Measurements from ENCODE around the gene CCBE1.
"Not testable (repeated sequence)": the region's sequence is repeated elsewhere in the genome, so short reads cannot be mapped to it uniquely, and the experiment has no call there.

CCBE1 gene

GRCh38 chr18:59539108-59539507 is 158.1 kb downstream of the CCBE1 start:
- DNase-seq (ENCODE audit: low read depth): no peak

- DNase-seq (ENCODE audit: low read depth): no peak
Measured at GRCh38 chr18:59537579-59537978, 159.6 kb downstream of the CCBE1 start.

- no peak for DNase-seq (ENCODE audit: low read depth)
Measured at GRCh38 chr18:59536166-59536565, 161.1 kb downstream of the CCBE1 start.

GRCh38 chr18:59535055-59535454 is 162.2 kb downstream of the CCBE1 start:
- no peak for DNase-seq (ENCODE audit: low read depth)

GRCh38 chr18:59528866-59529265 is 168.4 kb downstream of the CCBE1 start:
- DNase-seq (ENCODE audit: low read depth): no peak

- no peak for DNase-seq (ENCODE audit: low read depth)
Measured at GRCh38 chr18:59520562-59521355, 176.5 kb downstream of the CCBE1 start.

- no peak for DNase-seq (ENCODE audit: low read depth)
Measured at GRCh38 chr18:59518705-59519104, 178.5 kb downstream of the CCBE1 start.

GRCh38 chr18:59517446-59518165 is 179.6 kb downstream of the CCBE1 start:
- DNase-seq (ENCODE audit: low read depth): no peak

GRCh38 chr18:59516356-59517155 is 180.7 kb downstream of the CCBE1 start:
- DNase-seq (ENCODE audit: low read depth): no peak

GRCh38 chr18:59515956-59516355 is 181.3 kb downstream of the CCBE1 start:
- not testable (repeated sequence) for DNase-seq (ENCODE audit: low read depth)

- DNase-seq (ENCODE audit: low read depth): no peak
Measured at GRCh38 chr18:59515147-59515546, 182.1 kb downstream of the CCBE1 start.

- DNase-seq (ENCODE audit: low read depth): no peak
Measured at GRCh38 chr18:59514203-59514602, 183.0 kb downstream of the CCBE1 start.

- DNase-seq (ENCODE audit: low read depth): no peak
Measured at GRCh38 chr18:59512025-59512755, 185.0 kb downstream of the CCBE1 start.

- no peak for DNase-seq (ENCODE audit: low read depth)
Measured at GRCh38 chr18:59509481-59510442, 187.5 kb downstream of the CCBE1 start.

GRCh38 chr18:59505356-59505755 is 191.9 kb downstream of the CCBE1 start:
- no peak for DNase-seq (ENCODE audit: low read depth)

- DNase-seq (ENCODE audit: low read depth): no peak
Measured at GRCh38 chr18:59502274-59503175, 194.7 kb downstream of the CCBE1 start.

- no peak for DNase-seq (ENCODE audit: low read depth)
Measured at GRCh38 chr18:59501920-59502273, 195.3 kb downstream of the CCBE1 start.

GRCh38 chr18:59500765-59501164 is 196.5 kb downstream of the CCBE1 start:
- no peak for DNase-seq (ENCODE audit: low read depth)

GRCh38 chr18:59498506-59499086 is 198.6 kb downstream of the CCBE1 start:
- no peak for DNase-seq (ENCODE audit: low read depth)

All from stimulated activated CD8-positive, alpha-beta memory T cell treated with anti-CD3 and anti-CD28 coated beads, Interleukin-4, amount 100 ng/mL, for 24 hours (primary cell).